ENCODE results near the gene TMEM178B.

DNA sequence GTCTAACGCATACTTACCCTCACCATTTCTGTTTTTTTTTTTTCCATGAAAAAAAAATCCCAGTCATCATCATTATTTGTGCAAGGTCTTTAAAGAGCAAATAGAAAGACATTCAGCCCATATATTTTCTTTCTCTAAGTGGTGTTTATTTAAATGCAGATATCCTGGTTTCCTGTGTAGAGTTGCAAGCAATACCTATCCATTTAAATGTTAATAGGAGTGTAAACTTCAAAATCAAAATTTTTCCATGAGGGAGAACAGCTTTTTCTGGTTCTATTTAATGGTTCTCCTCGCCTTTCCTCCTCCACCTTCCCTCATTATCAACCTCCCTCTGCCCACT is 357.2 kb downstream of the TMEM178B start:
- TF ChIP-seq EZH2 (IDR thresholded peaks at IDR 0.05) (no peak), POLR2AphosphoS5 (IDR thresholded peaks at IDR 0.05; ENCODE audit: borderline replicate concordance, low read depth, low read length) (no peak), FOXP2 (optimal IDR thresholded peaks at IDR 0.05; ENCODE audit: control extremely low read depth, extremely low read length, insufficient read depth) (no peak)
